ENCODE data around the gene MXI1.
"Not testable (repeated sequence)": the region's sequence is repeated elsewhere in the genome, so short reads cannot be mapped to it uniquely, and the experiment has no call there.

The MXI1 gene

GRCh38 chr10:110268971-110269370 lies 61.6 kb downstream of the MXI1 start:
- H3K27ac ChIP-seq = no peak overlapping the region
- H3K9ac ChIP-seq (ENCODE audit: insufficient read length) = no peak overlapping the region
- no peaks in the 10 kb centered on the region for H3K36me3 ChIP-seq (ENCODE audit: insufficient read depth, low read length)
- TF ChIP-seq EZH2 (IDR thresholded peaks at IDR 0.05) (no peak), POLR2AphosphoS5 (IDR thresholded peaks at IDR 0.05; ENCODE audit: borderline replicate concordance, low read depth, low read length) (no peak), FOXP2 (optimal IDR thresholded peaks at IDR 0.05; ENCODE audit: control extremely low read depth, extremely low read length, insufficient read depth) (no peak)
- DNase-seq (ENCODE audit: low read depth, low spot score) = no peak
- H3K4me3 ChIP-seq = no peak overlapping the region
- no peaks in the 10 kb centered on the region for H3K9me3 ChIP-seq (ENCODE audit: low read depth, low read length)

DNA sequence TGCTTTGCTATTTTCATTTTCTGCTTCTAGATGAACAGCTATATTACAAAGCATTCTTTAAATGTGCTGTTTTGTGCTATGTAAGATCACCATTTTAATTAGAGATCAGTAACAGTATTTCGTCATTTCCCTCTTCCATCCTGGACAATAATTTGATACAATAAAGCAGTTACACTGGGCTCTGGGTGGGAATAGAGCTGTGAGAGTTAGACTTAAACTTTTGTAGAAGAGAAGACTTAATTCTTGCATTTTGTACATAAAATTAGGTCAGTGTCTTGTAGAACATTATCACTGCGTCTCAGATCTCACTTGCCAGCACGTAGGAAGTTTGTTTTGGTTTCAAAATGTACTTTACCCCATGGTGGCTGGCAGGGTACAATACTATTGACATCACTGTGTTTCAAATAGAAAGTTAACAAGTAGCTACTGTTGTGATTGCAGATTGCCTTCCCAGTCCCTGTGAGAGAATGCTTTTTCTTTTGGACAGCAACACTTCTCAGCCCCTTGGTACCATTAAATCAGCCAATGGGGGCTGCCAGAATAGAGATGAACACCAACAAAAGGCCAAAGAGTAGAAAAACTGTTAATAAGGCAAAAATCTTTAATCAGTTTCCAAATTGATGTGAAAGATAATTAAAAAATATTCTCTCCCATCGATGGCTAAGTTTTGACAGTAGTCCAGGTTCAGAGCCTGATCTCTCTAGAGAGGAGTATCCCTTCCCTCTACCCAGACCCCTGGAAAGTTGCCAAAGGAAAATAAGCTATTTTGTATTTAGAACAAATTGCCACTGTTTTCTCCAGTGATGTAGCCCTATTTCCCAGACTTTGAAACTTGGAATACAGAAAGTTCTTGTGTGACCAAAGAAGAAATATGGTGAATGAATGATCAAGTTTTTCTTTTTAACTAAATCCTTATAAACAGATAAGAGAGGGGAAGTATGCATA lies 62.2 kb downstream of the MXI1 start:
- TF ChIP-seq EZH2 (IDR thresholded peaks at IDR 0.05) (no peak), POLR2AphosphoS5 (IDR thresholded peaks at IDR 0.05; ENCODE audit: borderline replicate concordance, low read depth, low read length) (no peak), FOXP2 (optimal IDR thresholded peaks at IDR 0.05; ENCODE audit: control extremely low read depth, extremely low read length, insufficient read depth) (no peak)
- no peak for DNase-seq (ENCODE audit: low read depth, low spot score)
- no peaks in the 10 kb centered on the region for H3K36me3 ChIP-seq (ENCODE audit: insufficient read depth, low read length)
- no peaks in the 10 kb centered on the region for H3K9me3 ChIP-seq (ENCODE audit: low read depth, low read length)
- no peak overlapping the region for H3K4me3 ChIP-seq
- H3K9ac ChIP-seq (ENCODE audit: insufficient read length) = no peak overlapping the region
- H3K27ac ChIP-seq = no peak overlapping the region

GRCh38 chr10:110272995-110273394 lies 65.6 kb downstream of the MXI1 start:
- H3K9me3 ChIP-seq (ENCODE audit: low read depth, low read length); H3K4me3 ChIP-seq; H3K36me3 ChIP-seq (ENCODE audit: insufficient read depth, low read length); H3K9ac ChIP-seq (ENCODE audit: insufficient read length); DNase-seq (ENCODE audit: low read depth, low spot score); H3K27ac ChIP-seq: not testable (repeated sequence)

GRCh38 chr10:110273474-110273873 lies 66.1 kb downstream of the MXI1 start:
- Histone ChIP-seq H3K4me3 (no peak overlapping the region), H3K9ac (ENCODE audit: insufficient read length) (no peak overlapping the region), H3K9me3 (ENCODE audit: low read depth, low read length) (no peaks in the 10 kb centered on the region), H3K27ac (no peak overlapping the region), H3K36me3 (ENCODE audit: insufficient read depth, low read length) (no peaks in the 10 kb centered on the region)
- TF ChIP-seq FOXP2 (optimal IDR thresholded peaks at IDR 0.05; ENCODE audit: control extremely low read depth, extremely low read length, insufficient read depth) (no peak), POLR2AphosphoS5 (IDR thresholded peaks at IDR 0.05; ENCODE audit: borderline replicate concordance, low read depth, low read length) (no peak), EZH2 (IDR thresholded peaks at IDR 0.05) (no peak)
- DNase-seq (ENCODE audit: low read depth, low spot score) = no peak

- Histone ChIP-seq H3K9ac (ENCODE audit: insufficient read length) (no peak overlapping the region), H3K36me3 (ENCODE audit: insufficient read depth, low read length) (no peaks in the 10 kb centered on the region), H3K4me3 (no peak overlapping the region), H3K27ac (peak overlapping the region; percentile 60; the same call in 1 of the 2 replicates), H3K9me3 (ENCODE audit: low read depth, low read length) (no peaks in the 10 kb centered on the region)
- DNase-seq (ENCODE audit: low read depth, low spot score) = no peak
- no peak for TF ChIP-seq FOXP2 (optimal IDR thresholded peaks at IDR 0.05; ENCODE audit: control extremely low read depth, extremely low read length, insufficient read depth)
- no peak for TF ChIP-seq EZH2 (IDR thresholded peaks at IDR 0.05)
- TF ChIP-seq POLR2AphosphoS5 (IDR thresholded peaks at IDR 0.05; ENCODE audit: borderline replicate concordance, low read depth, low read length) = no peak
Measured at GRCh38 chr10:110274072-110274627, 66.7 kb downstream of the MXI1 start.

GRCh38 chr10:110274647-110275046 lies 67.2 kb downstream of the MXI1 start:
- H3K9ac ChIP-seq (ENCODE audit: insufficient read length) = no peak overlapping the region
- no peaks in the 10 kb centered on the region for H3K36me3 ChIP-seq (ENCODE audit: insufficient read depth, low read length)
- H3K27ac ChIP-seq = peak overlapping the region; percentile 60; the same call in 1 of the 2 replicates
- H3K9me3 ChIP-seq (ENCODE audit: low read depth, low read length) = no peaks in the 10 kb centered on the region
- DNase-seq (ENCODE audit: low read depth, low spot score) = no peak
- TF ChIP-seq POLR2AphosphoS5 (IDR thresholded peaks at IDR 0.05; ENCODE audit: borderline replicate concordance, low read depth, low read length) (no peak), EZH2 (IDR thresholded peaks at IDR 0.05) (no peak), FOXP2 (optimal IDR thresholded peaks at IDR 0.05; ENCODE audit: control extremely low read depth, extremely low read length, insufficient read depth) (no peak)
- no peak overlapping the region for H3K4me3 ChIP-seq

DNA sequence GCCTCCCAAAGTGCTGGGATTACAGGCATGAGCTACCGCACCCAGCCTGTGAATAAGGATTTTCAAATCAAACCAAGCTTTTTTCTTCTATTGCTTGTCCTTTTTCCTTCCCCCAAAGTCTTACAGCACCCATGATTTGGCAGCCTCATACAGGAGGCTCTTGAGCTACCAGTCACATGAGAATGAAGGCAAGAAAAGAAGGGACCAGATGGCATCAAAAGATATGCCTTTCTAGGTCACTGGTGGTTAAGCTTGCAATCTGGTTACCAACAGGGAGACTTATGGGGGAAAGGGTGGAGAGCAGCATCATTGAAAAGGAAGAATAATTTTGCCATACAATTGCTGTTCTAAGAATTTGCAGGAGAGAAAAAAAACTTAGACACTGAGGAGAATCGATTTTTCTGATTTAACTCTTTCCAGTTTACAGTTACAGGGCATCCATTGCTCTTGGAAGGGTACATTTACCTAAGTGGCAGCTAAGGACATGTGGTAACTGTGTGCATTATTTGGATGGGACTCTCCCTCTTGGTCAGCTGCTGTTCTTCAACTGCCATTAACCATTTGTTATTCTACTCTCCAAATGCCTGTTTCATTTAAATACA lies 67.8 kb downstream of the MXI1 start:
- H3K4me3 ChIP-seq = no peak overlapping the region
- H3K9ac ChIP-seq (ENCODE audit: insufficient read length) = no peak overlapping the region
- no peak for TF ChIP-seq POLR2AphosphoS5 (IDR thresholded peaks at IDR 0.05; ENCODE audit: borderline replicate concordance, low read depth, low read length)
- no peak for TF ChIP-seq EZH2 (IDR thresholded peaks at IDR 0.05)
- no peak for TF ChIP-seq FOXP2 (optimal IDR thresholded peaks at IDR 0.05; ENCODE audit: control extremely low read depth, extremely low read length, insufficient read depth)
- no peak for DNase-seq (ENCODE audit: low read depth, low spot score)
- no peak overlapping the region for H3K27ac ChIP-seq
- no peaks in the 10 kb centered on the region for H3K36me3 ChIP-seq (ENCODE audit: insufficient read depth, low read length)
- no peaks in the 10 kb centered on the region for H3K9me3 ChIP-seq (ENCODE audit: low read depth, low read length)

GRCh38 chr10:110276603-110277002 lies 69.2 kb downstream of the MXI1 start:
- H3K27ac ChIP-seq = no peak overlapping the region
- TF ChIP-seq FOXP2 (optimal IDR thresholded peaks at IDR 0.05; ENCODE audit: control extremely low read depth, extremely low read length, insufficient read depth) (no peak), POLR2AphosphoS5 (IDR thresholded peaks at IDR 0.05; ENCODE audit: borderline replicate concordance, low read depth, low read length) (no peak), EZH2 (IDR thresholded peaks at IDR 0.05) (no peak)

More at GRCh38 chr10:110276603-110277002, 69.2 kb downstream of the MXI1 start:
- no peaks in the 10 kb centered on the region for H3K36me3 ChIP-seq (ENCODE audit: insufficient read depth, low read length)
- H3K9ac ChIP-seq (ENCODE audit: insufficient read length) = no peak overlapping the region
- DNase-seq (ENCODE audit: low read depth, low spot score) = no peak
- H3K4me3 ChIP-seq = no peak overlapping the region
- H3K9me3 ChIP-seq (ENCODE audit: low read depth, low read length) = no peaks in the 10 kb centered on the region

Data from SK-N-MC (cell line).